H54 (cell line): ENCODE data around the gene MTHFD1.
A peak's percentile ranks its signal among the peaks of the same experiment; 100 is the strongest.
"Not testable (repeated sequence)": the region's sequence is repeated elsewhere in the genome, so short reads cannot be mapped to it uniquely, and the experiment has no call there.

Experiments
- DNase-seq: peaks from one replicate; pipeline ENCODE4 v3.0.0; 2011; ENCODE audit warnings: low spot score, mixed read lengths; ENCODE audit not compliant: insufficient read length
- FAIRE-seq: peaks from 3 replicates; lab custom pipeline; 2011; peaks lifted over from hg19 to GRCh38; lab: Jason Lieb, UNC
- POLR2A ChIP-seq: IDR thresholded peaks from 2 replicates; pipeline ENCODE4 v1.6.1; 2011; ENCODE audit warnings: low read depth, mild to moderate bottlenecking, low read length

MTHFD1 gene

GRCh38 chr14:64391986-64392385 lies 3.8 kb downstream of the MTHFD1 start:
- no peak for FAIRE-seq
- no peak for TF ChIP-seq POLR2A
- DNase-seq = no peak

GRCh38 chr14:64393189-64393726 lies 5.1 kb downstream of the MTHFD1 start:
- DNase-seq, FAIRE-seq: not testable (repeated sequence)

GRCh38 chr14:64394423-64394822 lies 6.3 kb downstream of the MTHFD1 start:
- DNase-seq (no peak), FAIRE-seq (no peak)
- no peak for TF ChIP-seq POLR2A

GRCh38 chr14:64394977-64395633 lies 7.0 kb downstream of the MTHFD1 start:
- FAIRE-seq = no peak
- no peak for DNase-seq
- no peak for TF ChIP-seq POLR2A

GRCh38 chr14:64400829-64401459 lies 12.8 kb downstream of the MTHFD1 start:
- TF ChIP-seq POLR2A = no peak
- FAIRE-seq (no peak), DNase-seq (no peak)

GRCh38 chr14:64401949-64402348 lies 13.8 kb downstream of the MTHFD1 start:
- peak; percentile 69 for FAIRE-seq

GRCh38 chr14:64405295-64405694 lies 17.1 kb downstream of the MTHFD1 start:
- no peak for TF ChIP-seq POLR2A
- DNase-seq (no peak), FAIRE-seq (no peak)

More at GRCh38 chr14:64401949-64402348, 13.8 kb downstream of the MTHFD1 start:
- no peak for TF ChIP-seq POLR2A
- DNase-seq = no peak

- DNase-seq (no peak), FAIRE-seq (no peak)
- no peak for TF ChIP-seq POLR2A
These were observed 19.2 kb downstream of the MTHFD1 start for GRCh38 chr14:64407329-64407728.

- FAIRE-seq = peak; percentile 61
- TF ChIP-seq POLR2A = no peak
- no peak for DNase-seq
These were observed 21.2 kb downstream of the MTHFD1 start for GRCh38 chr14:64409126-64409920.

GRCh38 chr14:64410084-64410774 lies 22.1 kb downstream of the MTHFD1 start:
- FAIRE-seq = peak; percentile 79
- no peak for TF ChIP-seq POLR2A
- DNase-seq = no peak

GRCh38 chr14:64411001-64411400 lies 22.8 kb downstream of the MTHFD1 start:
- FAIRE-seq (no peak), DNase-seq (no peak)
- no peak for TF ChIP-seq POLR2A

- FAIRE-seq = no peak
- TF ChIP-seq POLR2A = no peak
These were observed 24.1 kb downstream of the MTHFD1 start for GRCh38 chr14:64412237-64412636.

GRCh38 chr14:64416348-64416932 lies 28.3 kb downstream of the MTHFD1 start:
- FAIRE-seq (no peak), DNase-seq (no peak)
- no peak for TF ChIP-seq POLR2A

More at GRCh38 chr14:64412237-64412636, 24.1 kb downstream of the MTHFD1 start:
- no peak for DNase-seq
